Hepatic stellate cell (primary cell): Measurements from ENCODE around the gene FBXO34.

ENCODE experiments used
- DNase-seq: peaks from one replicate; pipeline ENCODE4 v3.0.0; 2011; ENCODE audit warnings: low spot score

Gene FBXO34

DNA sequence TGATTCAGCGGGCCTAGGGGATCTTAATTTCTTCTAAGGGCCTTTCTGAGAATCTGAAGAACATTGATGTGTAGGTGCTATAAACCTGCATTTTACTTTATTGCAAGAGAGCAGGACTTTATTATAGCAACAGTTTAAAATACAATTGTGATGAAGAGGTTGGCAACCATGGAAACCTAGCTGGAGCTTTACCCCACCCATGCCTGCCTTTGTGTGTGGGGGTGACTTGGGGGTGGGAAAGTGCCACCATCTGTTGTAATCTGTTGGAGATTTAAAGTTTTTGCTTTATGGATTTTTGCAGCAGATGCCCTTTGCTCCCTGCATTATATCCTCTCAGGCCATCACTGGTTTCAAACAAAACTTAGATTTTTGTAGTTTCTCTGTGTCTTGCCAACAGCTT lies 75.8 kb downstream of the FBXO34 start:
- DNase-seq = no peak

DNA sequence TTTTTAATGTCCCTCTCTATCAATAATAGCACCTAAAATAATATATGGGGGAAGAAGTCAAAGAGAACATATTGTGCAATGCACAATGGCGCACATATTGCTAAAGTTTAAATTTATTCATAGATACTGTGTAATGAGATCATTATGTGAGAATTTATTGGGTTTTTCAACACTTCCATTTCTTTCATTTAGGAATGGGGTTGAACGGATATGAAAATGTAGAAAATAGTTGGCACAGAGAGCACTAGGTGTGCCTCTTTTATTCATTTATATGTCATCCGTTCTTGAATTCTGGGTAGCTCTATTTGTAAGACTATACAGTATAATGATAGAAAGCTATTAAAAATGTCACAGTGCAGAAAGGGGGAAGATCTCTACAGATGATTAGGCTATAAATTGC lies 76.5 kb downstream of the FBXO34 start:
- no peak for DNase-seq

DNA sequence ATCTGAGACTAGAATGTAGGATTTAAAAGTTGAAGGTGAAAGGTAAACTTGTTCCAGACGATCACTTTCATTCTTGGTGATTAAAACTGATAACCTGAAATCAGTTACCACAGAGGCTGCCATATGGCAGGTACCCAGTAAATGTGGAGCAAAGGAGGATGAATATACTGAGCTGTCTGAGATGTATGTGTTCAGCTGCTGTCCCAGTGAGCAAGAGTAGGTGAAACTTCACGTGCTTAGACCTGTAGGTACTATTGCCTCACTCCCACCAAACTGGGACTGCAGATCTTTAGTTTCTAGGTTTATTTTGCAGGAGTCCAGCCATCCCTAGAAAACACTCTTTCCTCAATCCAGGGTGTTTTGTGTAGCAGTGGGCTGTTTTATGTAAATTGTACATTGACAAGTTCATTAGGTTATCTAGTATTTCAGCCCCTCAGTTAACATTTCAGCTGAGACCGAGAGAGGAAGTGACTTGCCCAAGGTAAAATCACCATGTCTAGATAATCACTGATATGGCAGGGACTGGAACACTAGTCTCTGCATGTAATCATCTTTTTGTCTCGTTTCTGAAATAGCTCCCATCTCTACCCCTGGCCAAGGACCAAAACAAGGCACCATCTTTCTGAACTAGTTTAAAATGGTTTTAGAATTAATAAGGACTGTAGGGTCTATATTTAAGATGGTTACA lies 77.7 kb downstream of the FBXO34 start:
- DNase-seq = no peak

DNA sequence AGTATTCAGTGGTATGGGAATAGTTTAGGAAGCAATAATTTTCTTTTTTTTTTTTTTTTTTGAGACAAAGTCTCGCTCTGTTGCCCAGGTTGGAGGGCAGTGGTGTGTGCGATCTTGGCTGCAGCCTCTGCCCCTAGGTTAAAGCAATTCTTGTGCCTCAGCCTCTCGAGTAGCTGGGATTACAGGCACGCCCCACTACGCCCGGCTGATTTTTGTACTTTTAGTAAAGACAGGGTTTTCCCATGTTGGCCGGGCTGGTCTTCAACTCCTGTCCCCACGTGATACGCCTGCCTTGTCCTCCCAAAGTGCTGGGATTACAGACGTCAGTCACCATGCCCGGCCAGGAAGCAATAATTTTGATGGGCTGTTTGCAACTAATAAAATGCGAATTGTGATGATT lies 78.3 kb downstream of the FBXO34 start:
- no peak for DNase-seq

DNA sequence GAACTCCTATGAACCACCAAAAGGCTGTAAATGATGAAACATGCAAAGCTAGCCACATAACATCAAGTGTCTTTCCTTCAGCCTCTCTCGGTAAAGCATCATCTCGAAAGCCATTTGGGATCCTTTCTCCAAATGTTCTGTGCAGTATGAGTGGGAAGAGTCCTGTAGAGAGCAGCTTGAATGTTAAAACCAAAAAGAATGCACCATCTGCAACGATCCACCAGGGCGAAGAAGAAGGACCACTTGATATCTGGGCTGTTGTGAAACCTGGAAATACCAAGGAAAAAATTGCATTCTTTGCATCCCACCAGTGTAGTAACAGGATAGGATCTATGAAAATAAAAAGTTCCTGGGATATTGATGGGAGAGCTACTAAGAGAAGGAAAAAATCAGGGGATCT lies 79.2 kb downstream of the FBXO34 start:
- DNase-seq = no peak

DNA sequence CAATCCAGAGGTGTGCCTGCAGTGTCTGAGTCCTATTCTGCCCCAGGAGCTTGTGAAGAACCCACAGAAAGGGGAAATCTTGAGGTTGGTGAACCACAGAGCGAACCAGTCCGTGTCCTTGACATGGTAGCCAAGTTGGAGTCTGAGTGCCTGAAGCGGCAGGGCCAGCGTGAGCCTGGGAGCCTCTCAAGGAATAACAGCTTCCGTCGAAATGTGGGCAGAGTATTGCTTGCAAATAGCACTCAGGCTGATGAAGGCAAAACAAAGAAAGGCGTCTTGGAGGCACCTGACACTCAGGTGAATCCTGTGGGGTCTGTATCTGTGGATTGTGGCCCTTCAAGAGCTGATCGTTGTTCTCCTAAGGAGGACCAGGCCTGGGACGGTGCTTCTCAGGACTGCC lies 79.9 kb downstream of the FBXO34 start:
- no peak for DNase-seq

DNA sequence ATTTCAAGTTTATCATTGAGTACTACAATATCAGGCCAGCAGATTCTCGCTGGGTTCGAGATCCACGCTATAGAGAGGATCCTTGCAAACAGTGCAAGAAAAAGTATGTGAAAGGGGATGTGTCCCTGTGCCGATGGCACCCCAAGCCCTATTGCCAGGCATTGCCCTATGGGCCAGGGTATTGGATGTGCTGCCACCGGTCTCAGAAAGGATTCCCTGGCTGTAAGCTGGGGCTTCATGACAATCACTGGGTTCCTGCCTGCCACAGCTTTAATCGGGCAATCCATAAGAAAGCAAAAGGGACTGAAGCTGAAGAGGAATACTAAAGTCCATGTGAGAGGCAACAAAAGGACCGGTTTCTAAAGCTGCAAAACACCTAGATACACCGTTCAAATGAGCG lies 81.0 kb downstream of the FBXO34 start:
- DNase-seq = no peak

DNA sequence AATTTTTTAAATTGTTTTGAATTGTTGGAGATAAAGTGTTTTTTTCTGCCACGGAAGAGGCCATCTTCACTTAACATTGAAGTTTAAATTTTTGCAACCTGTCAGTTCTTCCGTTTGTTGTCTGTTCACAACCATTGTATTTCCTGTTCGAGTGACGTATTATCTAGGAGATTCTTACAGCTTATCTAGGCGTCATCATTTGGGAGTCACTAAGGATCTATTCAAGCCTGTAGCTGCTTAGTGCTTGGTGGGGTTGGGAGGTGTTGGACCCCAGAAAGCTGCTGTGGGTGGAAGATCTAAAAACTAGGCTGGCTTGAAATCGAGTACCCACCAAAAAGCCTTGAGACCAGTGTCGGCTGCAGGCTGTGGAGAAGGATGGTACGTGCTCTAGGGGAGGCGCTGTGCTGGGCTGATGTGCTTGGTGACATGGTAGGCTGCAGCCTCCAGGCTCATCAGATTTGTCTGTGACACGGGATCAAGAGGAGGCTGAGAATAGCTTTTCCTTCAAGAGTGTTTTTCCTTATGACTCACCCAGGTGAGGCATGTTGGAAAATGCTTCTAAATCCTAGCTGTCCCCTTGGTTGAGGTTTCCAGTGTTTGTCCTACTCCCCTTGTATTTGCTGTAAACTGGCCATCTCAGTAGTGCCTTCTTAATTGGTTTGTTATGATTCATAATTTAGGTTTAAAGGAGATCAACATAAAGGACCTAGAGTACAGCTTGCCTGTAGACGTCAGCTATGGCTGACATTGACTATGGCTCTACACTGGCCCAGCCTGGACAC lies 82.7 kb downstream of the FBXO34 start:
- no peak for DNase-seq

DNA sequence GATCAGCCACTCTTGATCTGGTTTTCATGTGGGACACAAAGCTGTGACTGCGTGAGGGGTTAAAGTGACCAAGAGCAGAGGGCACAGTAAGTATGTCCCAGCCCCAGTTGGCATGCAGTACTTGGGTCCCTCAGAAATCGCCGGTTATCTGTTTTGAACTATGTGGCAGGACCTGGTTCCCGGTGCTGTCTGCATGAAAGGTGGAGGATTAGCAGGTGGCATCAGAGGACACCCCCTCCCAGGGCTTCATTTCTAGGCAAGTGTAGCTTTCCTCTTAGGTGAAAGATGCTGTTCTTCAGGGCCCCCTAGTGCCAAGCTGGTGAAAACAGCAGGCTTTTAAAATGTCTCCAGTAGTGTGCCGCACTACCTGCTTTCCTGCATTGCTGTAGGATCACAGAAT lies 83.3 kb downstream of the FBXO34 start:
- peak; percentile 37 for DNase-seq

DNA sequence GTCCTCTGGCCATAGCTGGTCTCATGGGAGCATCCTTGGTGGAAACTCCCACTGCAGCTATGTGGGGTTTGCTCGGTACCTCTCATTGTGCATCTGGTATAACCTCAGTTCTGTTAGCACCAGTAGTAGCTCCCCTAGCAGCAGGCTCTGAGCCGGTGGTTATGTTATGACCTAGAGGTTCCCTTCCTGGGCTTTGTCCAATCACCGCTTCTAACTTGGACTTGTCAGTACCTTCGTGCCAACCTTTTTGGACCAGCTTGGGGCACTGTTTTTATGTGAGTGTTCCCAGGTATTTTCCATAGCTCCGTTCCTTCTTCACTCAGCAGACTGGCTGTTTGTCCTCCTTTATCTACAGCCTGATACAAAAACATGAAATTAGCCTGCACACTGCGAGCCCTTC lies 84.7 kb downstream of the FBXO34 start:
- DNase-seq = no peak

DNA sequence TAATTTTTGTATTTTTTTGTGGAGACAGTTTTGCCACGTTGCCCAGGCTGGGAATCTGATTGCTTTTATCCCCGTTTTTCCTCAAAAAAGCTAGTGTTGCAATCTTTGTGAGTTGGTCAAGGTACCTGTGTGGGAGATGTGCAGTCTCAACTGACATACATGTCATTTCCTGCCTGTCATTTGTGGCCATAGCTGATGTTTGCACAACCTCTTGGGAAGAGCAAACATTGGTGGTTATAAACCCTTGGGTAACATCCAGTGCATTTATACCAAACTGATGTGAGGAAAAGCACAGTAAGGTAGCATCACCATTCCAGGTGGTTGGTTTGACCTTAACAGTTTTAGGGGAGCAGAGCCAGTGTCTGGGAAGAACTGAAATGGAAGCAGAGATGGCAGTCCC lies 85.7 kb downstream of the FBXO34 start:
- DNase-seq = no peak

DNA sequence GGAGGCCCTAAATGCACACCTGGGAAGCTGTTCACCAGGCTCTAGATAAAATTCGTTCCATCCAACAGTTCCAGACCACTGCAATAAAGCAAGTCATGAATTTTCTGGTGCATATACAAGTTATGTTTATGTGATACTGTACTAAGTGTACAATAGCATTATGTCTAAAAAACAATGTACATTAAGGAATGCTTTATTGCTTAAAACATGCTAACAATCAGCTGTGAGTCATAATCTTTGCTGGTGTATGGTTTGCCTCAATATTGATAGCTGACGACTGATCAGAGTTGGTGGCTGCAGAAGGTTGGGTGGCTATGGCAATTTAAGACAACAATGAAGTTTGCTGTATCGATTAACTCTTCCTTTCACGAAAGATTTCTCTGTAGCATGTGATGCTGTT lies 88.1 kb downstream of the FBXO34 start:
- DNase-seq = no peak

DNA sequence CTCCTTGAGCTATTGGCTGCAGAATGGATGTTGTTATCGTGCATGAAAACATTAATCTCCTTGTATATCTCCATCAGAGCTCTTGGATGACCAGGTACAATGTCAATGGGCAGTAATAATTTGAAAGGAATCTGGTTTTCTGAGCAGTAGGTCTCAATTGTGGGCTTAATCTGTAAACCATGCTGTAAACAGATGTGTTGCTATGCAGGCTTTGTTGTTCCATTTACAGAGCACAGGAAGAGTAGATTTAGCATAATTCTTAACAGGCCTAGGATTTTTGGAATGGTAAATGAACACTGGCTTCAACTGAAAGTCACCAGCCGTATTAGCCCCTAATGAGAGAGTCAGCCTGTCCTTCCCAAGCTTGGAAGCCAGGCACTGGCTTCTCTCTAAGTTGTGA lies 90.0 kb downstream of the FBXO34 start:
- DNase-seq = no peak

DNA sequence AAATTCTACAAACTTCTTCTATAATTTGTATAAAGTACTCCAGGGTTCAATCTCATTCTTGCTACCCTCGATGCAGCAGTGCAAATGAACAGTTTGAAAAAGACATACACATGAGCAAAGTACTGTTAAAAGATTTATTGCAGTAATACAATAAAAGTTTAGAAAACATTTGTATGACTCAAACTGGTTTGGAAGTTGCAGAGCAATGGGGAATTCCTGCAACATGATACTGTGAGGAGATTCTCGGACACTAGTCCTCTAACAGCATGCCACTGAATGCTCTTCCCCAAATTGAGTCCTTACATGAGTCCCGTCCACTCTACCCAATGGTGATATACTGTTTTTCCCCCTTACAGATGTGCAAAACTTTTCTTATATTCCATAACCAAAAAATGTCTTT lies 95.0 kb downstream of the FBXO34 start:
- DNase-seq = no peak

DNA sequence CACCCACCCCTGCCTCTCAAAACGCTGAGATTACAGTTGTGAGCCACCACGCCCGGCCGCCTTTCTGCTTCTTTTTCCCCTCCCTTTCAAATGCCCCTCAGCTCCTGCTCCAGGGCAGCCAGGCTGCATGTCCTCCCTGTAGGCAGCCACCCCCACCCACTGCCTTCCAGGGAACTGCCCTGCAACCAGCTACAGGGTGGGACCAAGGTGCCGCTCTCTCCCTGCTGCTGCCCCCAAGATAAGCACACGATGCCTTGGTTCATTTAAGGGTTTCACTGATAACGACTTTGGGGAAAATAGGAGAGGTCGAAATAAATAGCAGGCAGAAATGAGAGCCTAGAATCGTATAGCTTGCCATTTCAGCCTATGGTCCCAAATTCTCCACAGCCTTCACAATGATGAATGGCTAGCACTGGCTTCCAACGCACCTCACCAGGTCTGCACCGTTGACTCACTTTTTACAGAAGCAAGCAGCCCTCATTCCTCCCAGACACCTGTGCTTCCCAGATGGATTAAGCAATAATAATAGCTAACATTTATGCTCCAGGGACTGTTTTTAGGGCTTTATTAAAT lies 99.7 kb downstream of the FBXO34 start:
- no peak for DNase-seq

DNA sequence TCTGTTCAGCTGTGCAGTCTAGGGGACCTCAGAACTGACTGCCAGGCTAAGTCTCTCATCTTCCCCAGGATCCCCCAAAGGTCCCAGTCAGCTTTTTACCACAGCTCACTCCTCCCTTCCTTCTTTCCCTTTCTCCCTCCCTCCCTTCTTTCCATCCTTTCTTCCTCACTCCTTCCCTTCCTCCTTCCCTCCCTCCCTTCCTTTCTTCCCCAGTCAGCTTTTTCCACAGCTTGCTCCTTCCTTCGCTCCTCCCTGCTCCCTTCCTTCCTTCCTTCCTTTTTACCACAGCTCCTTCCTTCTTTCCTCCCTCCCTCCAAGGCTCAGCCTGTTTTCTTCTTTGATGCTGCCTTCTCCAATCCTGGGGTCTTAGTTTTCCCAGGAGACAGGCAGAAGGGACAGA lies 101.2 kb downstream of the FBXO34 start:
- no peak for DNase-seq

DNA sequence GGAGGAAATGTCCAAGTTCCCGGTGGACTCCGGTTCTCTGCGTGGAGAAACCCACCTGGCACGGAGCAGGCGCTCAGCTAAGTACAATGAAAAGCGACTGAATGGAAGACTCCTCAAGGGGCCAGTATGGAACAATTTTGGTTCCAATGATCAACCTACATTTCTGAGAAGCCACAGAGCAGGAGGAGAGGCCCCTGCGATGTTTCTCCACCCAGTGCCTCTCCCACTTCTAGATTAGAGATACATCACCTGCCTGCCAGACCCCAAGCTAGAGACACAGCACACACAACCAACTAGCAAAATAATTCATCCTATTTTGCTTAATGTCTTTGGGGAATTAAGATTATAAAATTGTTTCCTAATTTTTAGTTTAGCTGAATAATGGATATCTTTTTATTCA lies 101.6 kb downstream of the FBXO34 start:
- DNase-seq = no peak

DNA sequence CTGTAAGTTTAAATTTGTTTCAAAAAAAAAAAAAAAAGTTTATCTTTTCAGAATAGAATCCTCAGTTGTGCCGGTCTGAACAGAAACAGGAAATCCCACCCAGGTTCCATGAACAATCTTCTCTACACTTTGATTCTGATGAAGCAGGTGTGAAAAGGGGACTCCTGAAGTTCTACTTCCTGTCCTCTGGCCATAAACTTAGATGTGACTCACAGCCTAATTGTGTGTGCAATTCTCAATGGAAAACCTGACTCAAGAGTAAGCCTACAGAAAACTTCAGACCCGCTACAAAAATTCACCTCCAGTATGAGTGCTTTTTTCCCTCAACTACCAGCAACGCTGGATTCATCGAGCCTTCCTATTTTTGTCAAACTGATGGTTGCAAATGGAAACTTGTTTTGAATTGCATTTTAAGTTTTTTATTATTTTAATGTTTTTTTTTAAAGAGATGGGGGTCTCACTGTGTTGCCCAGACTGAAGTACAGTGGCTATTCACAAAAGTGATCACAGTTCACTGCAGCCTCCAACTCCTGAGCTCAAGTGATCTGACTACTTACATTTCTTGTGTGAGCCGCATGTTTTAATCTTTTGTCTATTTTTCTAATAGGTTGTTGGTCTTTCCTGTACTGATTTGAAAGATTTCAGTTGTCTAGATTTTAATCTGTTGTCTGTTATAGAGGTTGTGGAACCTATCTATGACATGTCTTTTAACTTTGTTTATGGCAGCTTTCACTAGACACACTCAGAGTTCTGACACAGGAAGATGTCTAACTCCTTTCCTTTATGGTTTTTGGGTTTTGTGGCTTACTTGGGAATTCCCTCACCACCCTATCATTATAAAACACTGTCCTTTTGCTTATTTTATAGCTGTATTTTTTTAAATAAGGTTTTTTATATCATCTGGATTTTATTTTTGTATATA lies 102.8 kb downstream of the FBXO34 start:
- DNase-seq = no peak

DNA sequence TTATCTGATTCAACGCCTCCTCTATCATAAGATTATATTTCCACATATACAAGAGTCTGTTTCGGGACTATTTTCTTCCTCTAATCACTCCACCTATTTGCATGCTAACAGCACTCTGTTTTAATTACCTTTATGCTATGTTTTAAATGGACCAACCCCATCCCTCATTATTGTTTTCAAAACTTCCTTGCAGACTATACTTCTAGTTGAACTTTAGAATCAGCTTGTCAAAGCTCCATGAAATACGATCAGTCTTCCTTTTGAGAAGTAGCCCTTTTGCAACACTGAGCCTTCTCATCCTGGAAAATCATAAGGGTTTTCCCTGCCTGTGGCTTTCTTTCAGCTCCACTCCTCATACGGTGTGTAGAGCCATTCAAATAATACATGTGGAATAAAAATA lies 103.5 kb downstream of the FBXO34 start:
- DNase-seq = no peak

DNA sequence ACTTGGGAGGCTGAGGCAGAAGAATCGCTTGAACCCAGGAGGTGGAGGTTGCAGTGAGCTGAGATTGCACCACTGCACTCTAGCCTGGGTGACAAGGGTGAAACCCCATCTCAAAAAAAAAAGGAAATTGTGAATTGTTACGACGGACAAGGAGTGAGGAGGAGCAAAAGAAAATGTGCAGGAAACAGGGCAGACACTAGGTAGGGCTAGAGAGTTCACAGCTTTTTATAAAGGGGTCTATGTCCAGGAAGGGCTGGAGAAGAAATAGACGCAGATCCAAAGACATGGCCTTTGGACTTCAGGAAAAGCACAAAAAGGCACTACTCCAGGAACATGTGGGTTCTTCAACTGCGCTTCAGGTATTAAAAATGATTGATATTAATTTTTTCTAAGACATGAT lies 106.0 kb downstream of the FBXO34 start:
- DNase-seq = no peak

DNA sequence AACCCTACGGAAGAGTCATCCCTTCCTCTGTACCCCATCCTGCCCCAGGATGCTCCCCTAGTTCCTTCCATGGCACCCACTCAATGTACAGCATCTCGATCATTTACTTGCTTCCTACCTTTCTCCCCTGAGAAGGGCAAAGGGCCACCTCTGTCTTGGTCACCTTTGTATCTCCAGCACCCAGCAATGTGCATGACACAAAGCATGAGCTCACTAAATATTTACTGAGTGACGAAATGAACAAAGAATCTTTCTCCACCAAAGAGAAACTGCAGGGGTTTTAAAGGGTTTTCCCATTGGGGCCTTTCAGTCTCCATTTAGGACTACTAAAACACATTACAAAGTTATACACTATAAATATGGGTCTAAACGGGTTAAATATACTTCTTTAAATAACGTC lies 109.8 kb downstream of the FBXO34 start:
- DNase-seq = no peak

DNA sequence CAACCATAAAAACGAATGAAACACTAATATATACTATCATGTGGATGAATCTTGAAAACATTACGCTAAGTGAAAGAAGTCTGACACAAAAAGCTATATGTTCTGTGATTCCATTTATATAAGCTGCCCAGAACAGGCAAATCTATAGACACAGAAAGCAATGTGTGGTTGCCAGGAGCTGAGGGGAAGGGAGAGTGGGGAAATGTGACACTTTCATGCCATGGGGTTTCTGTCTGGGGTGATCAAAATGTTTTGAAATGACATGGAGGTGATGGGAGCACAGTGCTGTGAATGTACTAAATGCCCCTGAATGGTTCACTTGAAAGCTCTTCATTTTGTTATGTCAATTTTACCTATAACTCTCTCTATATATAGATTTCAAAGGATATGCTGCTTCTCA lies 110.3 kb downstream of the FBXO34 start:
- no peak for DNase-seq

DNA sequence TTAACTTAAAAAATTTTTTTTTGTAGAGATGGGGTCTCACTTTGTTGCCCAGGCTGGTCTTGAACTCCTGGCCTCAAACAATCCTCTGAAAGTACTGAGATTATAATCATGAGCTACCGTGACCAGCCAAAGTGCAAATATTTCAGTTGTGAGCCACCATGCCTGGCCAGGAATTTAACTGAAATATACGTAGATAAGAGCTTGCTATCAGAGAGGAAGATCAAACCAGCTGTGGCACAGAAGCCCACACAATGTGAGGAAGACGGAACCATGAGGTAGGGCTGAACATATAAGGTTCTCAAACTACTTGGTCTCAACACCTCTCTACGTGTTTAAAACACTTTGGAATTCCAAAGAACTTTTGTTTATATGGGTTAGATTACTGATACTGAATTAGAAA lies 111.3 kb downstream of the FBXO34 start:
- DNase-seq = no peak
